ENCODE measurements around the gene SLC13A3.

SLC13A3 gene

GRCh38 chr20:46671866-46672542, 20.7 kb upstream of the SLC13A3 start:
- no peak overlapping the region for H2AFZ ChIP-seq (ENCODE audit: low read length)
- H3K4me1 ChIP-seq (ENCODE audit: insufficient read depth, low read length, severe bottlenecking) = no peaks in the 10 kb centered on the region
- no peaks in the 10 kb centered on the region for H3K27me3 ChIP-seq (ENCODE audit: insufficient read depth, low read length)
- H3K4me3 ChIP-seq (ENCODE audit: low read depth, low read length, poor library complexity, severe bottlenecking) = no peak overlapping the region
- no peaks in the 10 kb centered on the region for H3K79me2 ChIP-seq (ENCODE audit: insufficient read depth, low read length)
- H4K20me1 ChIP-seq (ENCODE audit: insufficient read depth, low read length) = no peaks in the 10 kb centered on the region
- no peak for TF ChIP-seq EZH2 (IDR thresholded peaks at IDR 0.05; ENCODE audit: borderline replicate concordance, low read length)
- TF ChIP-seq, protein P1, sequence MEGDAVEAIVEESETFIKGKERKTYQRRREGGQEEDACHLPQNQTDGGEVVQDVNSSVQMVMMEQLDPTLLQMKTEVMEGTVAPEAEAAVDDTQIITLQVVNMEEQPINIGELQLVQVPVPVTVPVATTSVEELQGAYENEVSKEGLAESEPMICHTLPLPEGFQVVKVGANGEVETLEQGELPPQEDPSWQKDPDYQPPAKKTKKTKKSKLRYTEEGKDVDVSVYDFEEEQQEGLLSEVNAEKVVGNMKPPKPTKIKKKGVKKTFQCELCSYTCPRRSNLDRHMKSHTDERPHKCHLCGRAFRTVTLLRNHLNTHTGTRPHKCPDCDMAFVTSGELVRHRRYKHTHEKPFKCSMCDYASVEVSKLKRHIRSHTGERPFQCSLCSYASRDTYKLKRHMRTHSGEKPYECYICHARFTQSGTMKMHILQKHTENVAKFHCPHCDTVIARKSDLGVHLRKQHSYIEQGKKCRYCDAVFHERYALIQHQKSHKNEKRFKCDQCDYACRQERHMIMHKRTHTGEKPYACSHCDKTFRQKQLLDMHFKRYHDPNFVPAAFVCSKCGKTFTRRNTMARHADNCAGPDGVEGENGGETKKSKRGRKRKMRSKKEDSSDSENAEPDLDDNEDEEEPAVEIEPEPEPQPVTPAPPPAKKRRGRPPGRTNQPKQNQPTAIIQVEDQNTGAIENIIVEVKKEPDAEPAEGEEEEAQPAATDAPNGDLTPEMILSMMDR (IDR thresholded peaks at IDR 0.05; ENCODE audit: low read length) = no peak
- H3K27ac ChIP-seq (ENCODE audit: low read depth, low read length, poor library complexity, severe bottlenecking) = no peak overlapping the region
- H3F3A ChIP-seq (ENCODE audit: insufficient read depth, low read length) = no peaks in the 10 kb centered on the region
- H3K9ac ChIP-seq (ENCODE audit: low read length) = no peak overlapping the region
- H3K36me3 ChIP-seq (ENCODE audit: insufficient read depth, low read length) = no peaks in the 10 kb centered on the region
- H3K4me2 ChIP-seq (ENCODE audit: low read length) = no peak overlapping the region
- H3K9me3 ChIP-seq (ENCODE audit: low read length) = no peaks in the 10 kb centered on the region
- H3K9me2 ChIP-seq (ENCODE audit: low read depth, low read length) = no peaks in the 10 kb centered on the region

DNA sequence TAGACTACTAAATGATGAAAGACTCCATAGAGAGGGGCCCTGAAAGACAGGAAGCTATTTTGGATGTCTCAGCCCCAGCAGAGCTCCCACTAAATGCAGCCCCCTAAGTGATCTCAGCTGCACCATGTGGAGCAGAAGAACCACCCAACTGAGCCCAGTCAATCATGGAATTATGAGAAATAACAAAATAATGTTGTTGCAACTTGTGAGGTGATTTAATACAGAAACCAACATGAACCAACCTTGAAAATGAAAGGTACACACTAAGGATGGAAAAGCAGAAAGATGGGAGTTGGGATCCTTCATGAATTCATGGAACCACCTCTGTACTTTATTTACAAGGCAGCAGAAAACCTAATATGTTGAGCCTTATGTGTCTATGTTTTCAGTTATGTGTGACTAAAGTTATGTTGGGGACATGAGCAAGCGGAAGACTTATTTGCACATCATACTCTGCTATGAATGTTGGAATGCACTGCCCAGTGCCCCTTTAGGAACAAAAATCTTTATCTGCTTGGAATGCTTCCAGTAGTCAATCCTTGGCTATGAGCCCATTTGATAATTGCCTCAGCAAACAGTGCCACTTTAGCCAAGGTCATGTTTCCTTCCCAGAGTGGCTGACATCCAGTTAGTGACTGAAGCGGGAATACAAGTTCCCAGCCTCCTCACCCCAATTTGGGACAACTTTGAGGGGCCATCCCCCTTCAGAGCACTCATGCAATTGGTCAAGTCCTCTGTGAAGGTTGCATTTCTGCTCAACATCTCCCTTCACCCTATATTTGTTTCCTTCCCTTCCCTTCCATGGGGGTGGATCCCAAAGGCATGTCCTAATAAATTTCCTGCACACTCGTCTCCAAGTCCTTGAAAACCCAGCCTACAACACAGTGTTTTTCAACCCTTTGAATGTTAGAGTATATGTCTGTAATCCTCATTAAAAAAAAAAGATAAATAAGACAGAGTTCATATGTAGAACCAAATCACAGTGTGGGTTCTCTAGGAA, 19.6 kb upstream of the SLC13A3 start:
- H3K4me2 ChIP-seq (ENCODE audit: low read length) = no peak overlapping the region

GRCh38 chr20:46670228-46670584, 18.9 kb upstream of the SLC13A3 start:
- Histone ChIP-seq H3K4me3 (ENCODE audit: low read depth, low read length, poor library complexity, severe bottlenecking) (no peak overlapping the region), H3K36me3 (ENCODE audit: insufficient read depth, low read length) (no peaks in the 10 kb centered on the region), H3K9me3 (ENCODE audit: low read length) (no peaks in the 10 kb centered on the region), H3K9ac (ENCODE audit: low read length) (no peak overlapping the region), H3K79me2 (ENCODE audit: insufficient read depth, low read length) (no peaks in the 10 kb centered on the region), H3K4me1 (ENCODE audit: insufficient read depth, low read length, severe bottlenecking) (no peaks in the 10 kb centered on the region), H3K9me2 (ENCODE audit: low read depth, low read length) (no peaks in the 10 kb centered on the region), H2AFZ (ENCODE audit: low read length) (no peak overlapping the region), H4K20me1 (ENCODE audit: insufficient read depth, low read length) (no peaks in the 10 kb centered on the region), H3F3A (ENCODE audit: insufficient read depth, low read length) (no peaks in the 10 kb centered on the region), H3K4me2 (ENCODE audit: low read length) (no peak overlapping the region), H3K27me3 (ENCODE audit: insufficient read depth, low read length) (no peaks in the 10 kb centered on the region), H3K27ac (ENCODE audit: low read depth, low read length, poor library complexity, severe bottlenecking) (no peak overlapping the region)
- no peak for TF ChIP-seq EZH2 (IDR thresholded peaks at IDR 0.05; ENCODE audit: borderline replicate concordance, low read length)
- TF ChIP-seq, protein P1 (IDR thresholded peaks at IDR 0.05; ENCODE audit: low read length) = no peak

More for the DNA sequence above, 19.6 kb upstream of the SLC13A3 start:
- H3K79me2 ChIP-seq (ENCODE audit: insufficient read depth, low read length) = no peaks in the 10 kb centered on the region
- H4K20me1 ChIP-seq (ENCODE audit: insufficient read depth, low read length) = no peaks in the 10 kb centered on the region
- H3K9me2 ChIP-seq (ENCODE audit: low read depth, low read length) = no peaks in the 10 kb centered on the region
- no peaks in the 10 kb centered on the region for H3K36me3 ChIP-seq (ENCODE audit: insufficient read depth, low read length)
- H3K4me3 ChIP-seq (ENCODE audit: low read depth, low read length, poor library complexity, severe bottlenecking) = no peak overlapping the region
- no peak overlapping the region for H3K27ac ChIP-seq (ENCODE audit: low read depth, low read length, poor library complexity, severe bottlenecking)
- no peaks in the 10 kb centered on the region for H3K27me3 ChIP-seq (ENCODE audit: insufficient read depth, low read length)
- no peaks in the 10 kb centered on the region for H3K4me1 ChIP-seq (ENCODE audit: insufficient read depth, low read length, severe bottlenecking)
- H2AFZ ChIP-seq (ENCODE audit: low read length) = no peak overlapping the region
- no peak overlapping the region for H3K9ac ChIP-seq (ENCODE audit: low read length)
- no peak for TF ChIP-seq EZH2 (IDR thresholded peaks at IDR 0.05; ENCODE audit: borderline replicate concordance, low read length)
- TF ChIP-seq, protein P1 (IDR thresholded peaks at IDR 0.05; ENCODE audit: low read length) = no peak
- no peaks in the 10 kb centered on the region for H3F3A ChIP-seq (ENCODE audit: insufficient read depth, low read length)
- H3K9me3 ChIP-seq (ENCODE audit: low read length) = no peaks in the 10 kb centered on the region

Data from OCI-LY1 (cell line).